Rectal smooth muscle tissue (tissue), 1 donor: Measurements from ENCODE around the gene MAP4K2.

Experiments
- H3K27ac ChIP-seq: one replicate; pipeline ENCODE4 v1.7.0; 2013; ENCODE audit warnings: low read depth, low read length, inconsistent platforms
- H3K27me3 ChIP-seq: one replicate; pipeline ENCODE4 v1.7.0; 2013; ENCODE audit warnings: low read length; ENCODE audit not compliant: control insufficient read depth, insufficient read depth
- H3K36me3 ChIP-seq: one replicate; pipeline ENCODE4 v1.7.0; 2013; ENCODE audit warnings: low read length; ENCODE audit not compliant: control insufficient read depth, insufficient read depth
- H3K4me1 ChIP-seq: one replicate; pipeline ENCODE4 v1.7.0; 2013; ENCODE audit warnings: low read length; ENCODE audit not compliant: control insufficient read depth, insufficient read depth
- H3K4me3 ChIP-seq: one replicate; pipeline ENCODE4 v1.7.0; 2013; ENCODE audit warnings: low read length
- H3K9ac ChIP-seq: one replicate; pipeline ENCODE4 v1.7.0; 2013; ENCODE audit warnings: low read length

The MAP4K2 gene

DNA sequence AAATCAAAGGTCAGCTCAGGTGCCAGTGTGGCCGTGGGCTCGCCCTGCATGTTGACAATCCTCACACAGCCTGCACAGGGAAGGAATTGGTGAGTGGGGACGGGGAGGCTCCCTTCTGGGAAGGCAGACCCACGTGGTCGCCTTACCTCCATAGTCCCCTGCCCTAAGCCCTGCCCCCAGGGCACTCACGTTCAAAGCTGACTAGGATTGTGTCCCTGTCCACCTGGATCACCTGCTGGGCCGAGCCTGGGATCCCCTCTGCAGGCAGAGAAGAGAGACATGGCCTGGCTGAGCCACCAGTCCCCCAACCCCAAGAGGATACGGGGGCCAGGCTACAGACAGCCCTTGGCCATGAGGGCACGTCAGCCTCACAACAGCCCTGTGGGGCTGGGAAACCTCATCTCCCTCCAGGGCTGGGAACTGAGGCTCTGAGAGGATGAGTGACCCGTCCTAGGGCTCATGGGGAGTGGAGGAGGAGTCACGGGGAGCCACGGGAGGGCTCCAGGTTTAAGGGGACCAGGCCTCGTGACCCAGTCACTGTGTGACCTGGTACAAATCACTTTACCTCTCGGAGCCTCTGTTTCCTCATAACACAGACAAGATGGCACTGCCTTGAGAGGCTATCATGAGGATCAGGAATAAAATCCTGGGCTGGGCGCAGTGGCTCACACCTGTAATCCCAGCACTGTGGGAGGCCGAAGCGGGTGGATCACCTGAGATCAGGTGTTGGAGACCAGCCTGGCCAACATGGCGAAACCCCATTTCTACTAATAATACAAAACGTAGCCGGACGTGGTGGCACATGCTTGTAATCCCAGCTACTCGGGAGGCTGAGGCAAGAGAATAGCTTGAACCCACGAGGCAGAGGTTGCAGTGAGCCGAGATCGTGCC is 12.6 kb downstream of the MAP4K2 start:
- H3K36me3 ChIP-seq: peaks cover 3% of the 10 kb centered on the region
- H3K27ac ChIP-seq: no peak overlapping the region
- no peaks in the 10 kb centered on the region for H3K4me1 ChIP-seq
- no peaks in the 10 kb centered on the region for H3K27me3 ChIP-seq
- H3K4me3 ChIP-seq: no peak overlapping the region
- no peak overlapping the region for H3K9ac ChIP-seq

DNA sequence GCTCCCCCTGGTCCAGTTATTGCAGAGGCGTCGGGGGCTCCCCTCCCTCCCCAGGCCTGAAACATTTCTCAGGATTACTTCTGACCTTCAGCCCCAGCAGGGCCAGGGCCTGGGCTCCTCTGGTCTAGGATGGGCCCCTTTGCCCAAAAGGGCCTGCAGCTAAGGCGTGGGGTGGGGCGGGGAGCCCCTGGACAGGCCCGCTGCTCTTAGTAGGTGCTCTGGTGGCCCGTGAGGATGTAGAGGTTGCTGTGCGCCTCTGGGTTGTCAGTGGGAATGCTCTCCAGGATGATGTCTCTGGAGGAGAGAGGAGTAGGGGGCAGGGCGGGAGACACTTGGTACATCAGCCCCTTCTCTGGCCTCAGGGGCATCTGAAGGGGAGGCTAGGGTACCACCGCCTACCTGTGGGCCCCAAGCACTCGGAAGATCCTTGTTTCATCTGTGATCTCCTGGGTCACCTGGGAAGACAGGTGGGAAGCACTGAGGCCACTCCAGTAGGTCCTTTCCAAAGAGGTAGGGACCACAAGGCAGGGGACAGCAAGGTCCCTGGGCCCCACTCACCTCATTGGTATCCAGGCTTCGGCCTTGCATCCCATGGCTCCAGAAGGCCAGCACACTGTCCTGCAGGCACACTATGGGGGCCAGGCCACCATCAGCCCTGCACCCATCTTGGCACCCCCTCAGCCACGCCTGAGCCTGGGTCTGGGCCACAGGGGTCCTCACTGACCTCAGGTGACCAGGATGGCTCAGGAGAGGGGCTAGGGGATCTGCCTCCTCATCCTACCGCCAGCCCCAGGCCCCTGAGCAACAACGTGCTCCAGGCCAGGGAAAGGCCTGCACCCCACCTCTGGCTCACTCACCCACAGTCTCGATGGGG is 13.4 kb downstream of the MAP4K2 start:
- H3K4me3 ChIP-seq: no peak overlapping the region
- H3K27me3 ChIP-seq: no peaks in the 10 kb centered on the region
- H3K9ac ChIP-seq: no peak overlapping the region
- peaks cover 3% of the 10 kb centered on the region for H3K36me3 ChIP-seq
- no peaks in the 10 kb centered on the region for H3K4me1 ChIP-seq
- no peak overlapping the region for H3K27ac ChIP-seq

DNA sequence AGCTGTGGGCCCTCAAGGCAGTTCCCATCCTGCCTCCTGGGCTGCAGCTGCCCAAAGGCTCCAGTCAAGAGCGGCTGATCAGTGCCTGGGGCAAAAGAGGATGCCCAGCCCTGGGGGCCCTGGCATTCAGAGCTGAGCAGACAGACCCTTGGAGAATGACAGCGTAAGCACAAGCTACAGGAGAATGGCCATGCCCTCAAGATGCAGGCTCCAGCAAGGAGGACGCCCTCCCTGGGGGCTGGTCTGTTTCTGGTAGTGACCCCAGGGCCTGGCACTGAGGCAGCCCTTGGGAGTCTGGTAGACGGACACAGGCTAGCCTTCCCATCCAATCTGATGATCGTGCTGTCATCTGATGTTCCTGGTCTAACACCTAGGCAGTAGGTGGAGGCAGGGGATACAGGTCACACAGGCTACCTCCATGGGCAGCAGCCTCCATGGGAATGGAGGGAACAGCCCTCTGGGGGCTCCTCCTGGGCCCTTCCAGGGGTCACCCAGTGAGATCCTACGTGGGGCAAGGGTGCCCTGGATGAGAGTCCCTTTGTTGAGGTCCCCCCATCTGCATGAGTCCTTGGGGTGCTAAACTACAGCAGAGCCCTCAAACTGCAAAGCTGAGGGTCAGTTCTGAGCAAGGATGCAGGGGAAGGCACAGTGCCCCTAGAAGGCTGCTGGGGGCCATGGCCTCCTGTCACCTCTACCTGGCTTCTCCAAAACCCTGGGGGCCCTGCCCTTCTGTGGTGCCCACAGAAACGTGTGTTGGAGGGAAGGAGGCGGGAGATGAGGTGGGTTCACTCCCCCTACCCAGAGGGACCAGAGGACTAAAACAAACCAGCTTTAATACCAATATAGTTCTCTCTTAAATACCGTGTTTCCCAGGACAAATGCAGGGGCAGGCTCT is 14.4 kb downstream of the MAP4K2 start:
- Histone ChIP-seq H3K4me3 (no peak overlapping the region), H3K27ac (no peak overlapping the region), H3K9ac (no peak overlapping the region), H3K36me3 (peaks cover 3% of the 10 kb centered on the region), H3K4me1 (no peaks in the 10 kb centered on the region), H3K27me3 (no peaks in the 10 kb centered on the region)

DNA sequence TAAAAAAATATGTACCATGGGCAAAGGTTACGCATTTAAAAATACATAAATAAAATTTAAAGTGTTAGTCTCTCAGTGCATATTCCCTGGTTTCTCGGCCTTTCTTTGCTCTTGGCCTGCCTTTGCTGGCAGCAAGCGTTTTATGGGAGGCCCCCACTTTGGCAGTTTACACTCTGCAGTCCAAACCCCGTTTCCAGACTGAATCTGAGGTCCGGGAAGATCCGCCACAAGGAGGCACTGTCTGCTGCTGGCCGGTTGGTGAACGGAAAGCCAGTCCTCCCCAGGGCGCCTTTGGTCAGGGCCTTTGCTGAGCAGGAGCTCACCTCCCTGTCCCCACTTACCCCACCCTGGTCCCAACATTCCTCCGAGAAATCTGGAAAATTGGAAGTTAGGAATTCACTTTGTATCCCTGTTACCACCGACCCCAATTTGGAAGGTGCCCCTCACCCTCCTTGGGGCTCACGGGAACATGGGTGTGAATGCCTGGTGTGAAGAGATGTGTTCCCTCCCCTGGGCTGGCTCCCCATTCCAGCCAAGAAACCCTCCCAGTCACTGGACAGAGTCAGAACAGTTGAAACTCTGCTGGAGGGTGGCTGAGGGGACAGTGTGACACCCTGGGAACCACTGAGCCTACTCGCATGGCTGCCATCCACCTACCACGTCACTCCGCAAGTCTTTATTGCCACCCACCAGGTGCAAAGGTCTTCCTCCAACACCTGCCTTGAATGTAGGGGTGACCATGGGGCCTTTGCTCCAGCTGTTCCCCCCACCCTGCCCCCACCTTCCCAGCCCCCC is 15.3 kb downstream of the MAP4K2 start:
- H3K4me3 ChIP-seq: no peak overlapping the region
- no peaks in the 10 kb centered on the region for H3K4me1 ChIP-seq
- no peaks in the 10 kb centered on the region for H3K27me3 ChIP-seq
- H3K36me3 ChIP-seq: peaks cover 3% of the 10 kb centered on the region
- no peak overlapping the region for H3K9ac ChIP-seq
- H3K27ac ChIP-seq: no peak overlapping the region

DNA sequence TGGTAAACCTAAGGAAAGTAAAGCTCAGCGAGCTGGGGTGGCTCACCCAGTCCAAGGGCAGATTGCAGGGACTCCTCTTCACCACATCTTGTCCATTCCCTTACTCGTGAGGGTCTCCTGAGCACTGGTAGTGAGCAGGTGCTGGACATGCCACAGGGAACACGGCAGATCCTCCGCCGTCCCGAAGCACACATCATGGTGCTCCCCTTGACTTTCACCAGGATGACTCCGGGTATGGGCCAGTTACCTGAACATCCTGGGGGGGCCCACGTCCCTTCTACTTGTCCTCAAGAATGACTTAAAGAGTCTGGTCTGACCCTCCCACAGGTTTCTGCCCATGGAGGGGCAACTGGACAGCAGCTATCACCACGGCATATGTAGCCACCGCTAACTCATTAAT is 16.7 kb downstream of the MAP4K2 start:
- no peaks in the 10 kb centered on the region for H3K4me1 ChIP-seq
- H3K9ac ChIP-seq: no peak overlapping the region
- H3K4me3 ChIP-seq: no peak overlapping the region
- H3K27ac ChIP-seq: no peak overlapping the region
- peaks cover 3% of the 10 kb centered on the region for H3K36me3 ChIP-seq
- H3K27me3 ChIP-seq: no peaks in the 10 kb centered on the region

DNA sequence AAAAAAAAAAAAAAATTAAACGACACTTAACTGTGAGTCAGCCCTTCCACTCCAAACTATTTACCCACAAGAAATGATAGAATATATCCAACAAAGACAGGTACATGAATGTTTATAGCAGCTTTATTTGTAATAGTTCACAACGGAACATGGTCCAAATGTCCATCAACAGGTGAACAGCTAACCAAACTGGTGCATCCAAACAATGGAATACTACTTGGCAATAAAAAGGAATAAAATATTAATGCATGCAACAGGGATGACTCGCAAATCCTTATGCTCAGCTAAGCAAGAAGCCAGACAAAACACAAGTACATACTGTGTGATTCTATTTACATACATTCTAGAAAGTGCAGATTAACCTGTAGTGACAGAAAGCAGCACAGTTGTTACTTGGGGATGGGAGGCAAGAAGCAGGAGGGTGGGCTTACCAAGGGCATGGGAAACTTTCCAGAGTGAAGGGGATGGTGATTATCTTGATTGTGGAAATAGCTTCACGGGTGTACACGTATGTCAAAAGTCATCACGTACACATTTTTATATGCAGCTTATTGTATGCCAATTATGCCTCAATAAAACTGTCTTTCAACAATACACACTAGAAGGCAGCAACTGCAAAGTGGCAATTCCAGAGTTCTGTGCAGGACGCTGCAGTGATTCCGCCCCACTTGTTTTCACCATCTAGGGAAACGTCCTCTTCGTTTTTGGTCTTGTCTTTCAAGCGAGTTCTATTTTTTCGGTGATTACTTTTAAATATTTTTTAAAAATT is 18.0 kb downstream of the MAP4K2 start:
- no peak overlapping the region for H3K9ac ChIP-seq
- no peak overlapping the region for H3K4me3 ChIP-seq
- no peak overlapping the region for H3K27ac ChIP-seq
- no peaks in the 10 kb centered on the region for H3K36me3 ChIP-seq
- H3K4me1 ChIP-seq: no peaks in the 10 kb centered on the region
- no peaks in the 10 kb centered on the region for H3K27me3 ChIP-seq

DNA sequence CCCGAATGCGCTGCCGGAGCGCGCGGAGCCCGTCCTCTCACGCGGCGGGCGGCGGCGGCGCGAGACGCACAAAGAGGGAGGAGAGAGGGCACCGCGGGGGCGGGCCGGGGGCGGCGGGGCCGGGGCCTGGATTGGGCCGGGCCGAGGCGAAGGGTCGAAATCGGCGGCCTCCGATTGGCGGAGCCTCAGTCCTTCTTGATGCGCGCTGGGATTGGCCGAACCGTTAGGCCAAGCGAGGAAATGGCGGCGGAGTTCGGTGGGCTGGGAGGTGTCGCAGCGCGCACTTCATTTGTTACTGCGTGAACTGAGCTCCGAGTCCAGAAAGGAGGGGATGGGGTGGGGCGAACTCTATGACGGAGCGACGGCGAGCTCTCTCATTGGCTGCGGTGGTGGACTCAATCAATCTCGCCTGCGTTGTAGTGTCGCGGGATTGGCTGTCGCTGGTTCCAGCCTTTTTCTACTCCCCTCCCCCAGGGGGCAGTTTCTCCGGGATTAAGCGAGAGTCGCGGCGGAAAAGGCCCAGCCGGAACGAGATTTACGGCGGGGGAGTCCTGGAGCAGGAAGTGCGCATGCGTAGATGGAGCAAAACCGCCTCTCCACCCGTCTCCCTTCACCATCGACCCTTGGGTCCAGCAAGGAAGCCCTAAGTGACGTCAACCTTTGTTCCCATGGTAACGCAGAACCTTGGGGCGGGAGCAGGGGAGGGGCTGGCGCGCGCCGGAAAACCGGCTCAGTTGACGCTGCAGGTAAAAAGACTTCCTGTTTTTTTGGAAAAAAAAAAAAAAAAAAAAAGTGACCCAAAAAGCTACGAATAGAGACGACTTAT is 24.3 kb downstream of the MAP4K2 start, which contains the start of gene SF1:
SF1 (minus strand) TSS at position 70 of the 826 bp plus-strand sequence. CDS start 150 bp downstream, outside the sequence.
- Histone ChIP-seq H3K9ac (peak within 1 kb of the TSS; percentile 91), H3K36me3 (peaks cover 22% of the 10 kb centered on the region), H3K27ac (peak within 1 kb of the TSS; percentile 98), H3K4me1 (peaks cover 10% of the 10 kb centered on the region), H3K4me3 (peak within 1 kb of the TSS; percentile 95), H3K27me3 (no peaks in the 10 kb centered on the region)

DNA sequence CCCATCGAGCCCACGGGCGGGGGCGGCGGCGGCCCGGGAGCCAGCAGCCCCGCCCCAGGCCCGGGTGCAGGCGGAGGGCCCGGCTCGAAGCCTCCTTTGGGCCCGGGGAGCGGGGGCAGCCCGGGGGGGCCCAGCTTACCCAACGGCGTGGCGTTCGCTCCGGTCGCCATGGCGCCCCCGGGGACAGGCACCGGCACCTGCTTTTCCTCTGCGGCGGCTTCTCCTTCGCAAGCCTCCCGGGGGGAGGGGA is 24.9 kb downstream of the MAP4K2 start:
- peak overlapping the region; percentile 98 for H3K27ac ChIP-seq
- peak overlapping the region; percentile 91 for H3K9ac ChIP-seq
- H3K4me3 ChIP-seq: peak overlapping the region; percentile 76
- H3K27me3 ChIP-seq: no peaks in the 10 kb centered on the region
- H3K4me1 ChIP-seq: peaks cover 10% of the 10 kb centered on the region
- peaks cover 27% of the 10 kb centered on the region for H3K36me3 ChIP-seq

DNA sequence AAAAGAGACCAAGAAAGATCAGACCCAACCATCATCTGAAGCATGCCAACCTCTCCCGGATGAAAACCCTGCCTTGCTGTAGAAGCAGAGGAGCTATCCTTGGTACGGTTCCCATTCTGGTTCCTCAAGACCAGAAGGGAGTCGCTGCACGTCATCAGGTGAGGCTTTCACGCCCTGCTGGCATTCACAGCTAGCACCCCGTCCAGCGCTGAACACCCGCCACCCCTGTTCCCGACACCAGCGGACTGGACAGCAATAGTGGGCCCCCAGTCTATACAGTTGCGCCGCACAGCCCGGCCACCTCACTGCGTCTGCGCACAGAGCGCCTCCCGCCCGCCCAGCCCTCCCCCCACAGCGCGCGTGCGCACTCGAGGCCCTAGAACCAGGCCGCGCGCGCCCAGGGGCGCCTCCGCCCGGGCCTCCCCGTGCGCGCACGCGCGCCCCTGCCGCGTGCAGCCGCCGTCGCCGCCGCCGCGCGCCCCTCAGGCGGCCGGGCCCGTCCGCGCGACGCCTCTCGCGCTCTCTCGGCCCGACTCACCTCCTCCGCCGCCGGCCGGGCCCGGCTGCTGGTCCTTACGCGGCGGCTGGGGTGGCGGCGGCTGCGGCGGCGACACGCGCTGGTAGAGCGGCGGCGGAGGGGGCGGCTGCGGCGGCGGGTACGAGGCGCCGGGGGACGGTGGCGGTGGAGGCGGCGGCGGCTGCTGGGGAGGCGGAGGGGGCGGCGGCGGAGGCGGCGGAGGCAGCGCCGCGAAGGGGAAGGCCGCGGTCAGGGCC is 25.4 kb downstream of the MAP4K2 start:
- H3K9ac ChIP-seq: peak overlapping the region; percentile 91
- H3K36me3 ChIP-seq: peaks cover 32% of the 10 kb centered on the region
- H3K27me3 ChIP-seq: no peaks in the 10 kb centered on the region
- peak overlapping the region; percentile 95 for H3K4me3 ChIP-seq
- peak overlapping the region; percentile 98 for H3K27ac ChIP-seq
- peaks cover 10% of the 10 kb centered on the region for H3K4me1 ChIP-seq

DNA sequence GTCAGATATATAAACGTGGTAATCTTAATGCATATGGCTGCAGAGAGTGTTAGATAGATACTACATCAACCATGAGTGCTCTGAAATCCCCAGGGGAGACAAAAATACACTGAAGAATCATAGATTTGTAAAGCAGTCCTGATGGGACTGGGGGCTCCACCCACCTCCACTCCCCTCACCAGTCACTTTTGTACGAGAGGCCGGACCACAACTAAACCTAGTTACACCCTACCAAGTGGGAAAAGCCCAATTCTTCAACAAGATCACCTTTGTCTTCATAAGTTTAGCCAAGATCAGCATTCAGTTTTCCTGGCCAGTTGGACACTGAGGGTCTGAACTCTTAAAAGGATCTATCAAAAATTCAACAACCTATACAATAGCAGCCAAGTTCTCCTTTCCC is 26.1 kb downstream of the MAP4K2 start:
- no peaks in the 10 kb centered on the region for H3K27me3 ChIP-seq
- peak overlapping the region; percentile 62 for H3K9ac ChIP-seq
- peaks cover 10% of the 10 kb centered on the region for H3K4me1 ChIP-seq
- peak overlapping the region; percentile 95 for H3K4me3 ChIP-seq
- peaks cover 39% of the 10 kb centered on the region for H3K36me3 ChIP-seq
- peak overlapping the region; percentile 71 for H3K27ac ChIP-seq
